Endodermal cell (in vitro differentiated cells): ENCODE data around the gene LARP1. TPM values are rescaled to one million over a fixed set of nuclear protein-coding genes. Genes with fewer than 3 reads are reported as not detected.
A peak's percentile ranks its signal among the peaks of the same experiment; 100 is the strongest.

Experiments
- DNase-seq: peaks from one replicate; pipeline ENCODE4 v3.0.0-alpha.2; 2017
- H3K27ac ChIP-seq: 2 replicates; pipeline ENCODE4 v1.5.1; 2013; ENCODE audit warnings: mild to moderate bottlenecking, low read depth, low read length, moderate library complexity
- H3K27me3 ChIP-seq: 2 replicates; pipeline ENCODE4 v1.6.1; 2013; ENCODE audit warnings: mild to moderate bottlenecking, low read length, moderate library complexity; ENCODE audit not compliant: insufficient read depth, control insufficient read depth, poor library complexity, severe bottlenecking
- H3K36me3 ChIP-seq: 2 replicates; pipeline ENCODE4 v1.7.0; 2013; ENCODE audit warnings: mild to moderate bottlenecking, low read length, moderate library complexity; ENCODE audit not compliant: control insufficient read depth, insufficient read depth
- H3K4me1 ChIP-seq: one replicate; pipeline ENCODE4 v1.7.0; 2013; ENCODE audit warnings: low read length; ENCODE audit not compliant: control insufficient read depth, insufficient read depth
- H3K4me3 ChIP-seq: 2 replicates; pipeline ENCODE4 v1.5.1; 2013; ENCODE audit warnings: mild to moderate bottlenecking, low read length, moderate library complexity
- H3K9ac ChIP-seq: 2 replicates; pipeline ENCODE4 v1.6.1; 2013; ENCODE audit warnings: mild to moderate bottlenecking, low read length, moderate library complexity; ENCODE audit not compliant: poor library complexity, severe bottlenecking; ENCODE audit errors: extremely low read depth
- H3K9me3 ChIP-seq: 2 replicates; pipeline ENCODE4 v1.6.1; 2013; ENCODE audit warnings: mild to moderate bottlenecking, low read length, moderate library complexity; ENCODE audit not compliant: control insufficient read depth
- H3K27ac Mint-ChIP-seq: 2 replicates; pipeline ENCODE4 v1.8.0; 2020; ENCODE audit warnings: mixed read lengths
- H3K27me3 Mint-ChIP-seq: 2 replicates; pipeline ENCODE4 v1.8.0; 2021; ENCODE audit warnings: mild to moderate bottlenecking, mixed read lengths; ENCODE audit not compliant: insufficient read depth
- H3K36me3 Mint-ChIP-seq: 2 replicates; pipeline ENCODE4 v1.8.0; 2020; ENCODE audit warnings: low read depth, mixed read lengths
- H3K4me1 Mint-ChIP-seq: 2 replicates; pipeline ENCODE4 v1.8.0; 2020; ENCODE audit warnings: mixed read lengths
- H3K4me3 Mint-ChIP-seq: 2 replicates; pipeline ENCODE4 v1.8.0; 2020; ENCODE audit warnings: mild to moderate bottlenecking, moderate library complexity, mixed read lengths
- H3K9me3 Mint-ChIP-seq: 2 replicates; pipeline ENCODE4 v1.8.0; 2020; ENCODE audit warnings: mild to moderate bottlenecking, mixed read lengths
- CTCF ChIP-seq: fragments of 200-600 bp; sonication (generic); conservative IDR thresholded peaks from 2 replicates; pipeline ENCODE4 v1.5.0; 2021; ENCODE audit warnings: antibody characterized with exemption, mild to moderate bottlenecking
- WGBS, 2 experiments: methylation state at CpG; one replicate each; pipeline versions ENCODE4 v1.1.5 to v1.1.7; 2013; ENCODE audit warnings: missing lambda C conversion rate in 2 of 2, mixed read lengths in 1 of 2; ENCODE audit not compliant: insufficient coverage in 1 of 2, insufficient read length in 1 of 2; 5-methylcytosine and 5-hydroxymethylcytosine counted together
- total RNA-seq, 2 donors: library from RNA; stranded (reverse); fragmentation: NEBNext Ultra II Directional in 1 of 2; extraction: Animal tissue kit (Norgen Biotek cat#: 25700) in 1 of 2; gene quantifications; 2 replicates in 1 of 2; 3 replicates in 1 of 2; pipeline ENCODE4 v1.2.1, GENCODE V29; 2021

The LARP1 gene
- total RNA-seq, 2 donors from 2014 or later = 193 to 273 TPM

- Histone ChIP-seq H3K9me3 (no peaks in the 10 kb centered on the region), H3K4me1 (peaks cover 18% of the 10 kb centered on the region), H3K27me3 (no peaks in the 10 kb centered on the region), H3K9ac (no peak overlapping the region), H3K4me3 (no peak overlapping the region), H3K36me3 (no peaks in the 10 kb centered on the region), H3K27ac (no peak overlapping the region)
- peaks cover 56% of the 10 kb centered on the region for H3K4me1 Mint-ChIP-seq
- no peaks in the 10 kb centered on the region for H3K9me3 Mint-ChIP-seq
- peak; percentile 46 for DNase-seq
- H3K27me3 Mint-ChIP-seq = no peaks in the 10 kb centered on the region
- no peak for TF ChIP-seq CTCF
- H3K4me3 Mint-ChIP-seq = no peak overlapping the region
- H3K36me3 Mint-ChIP-seq = peaks cover 3% of the 10 kb centered on the region
- 82 to 86% methylated on average over 3 to 5 of the region's 5 CpGs for WGBS, 2 experiments
- H3K27ac Mint-ChIP-seq = no peak overlapping the region
Measured at GRCh38 chr5:154761046-154761736, 6.0 kb downstream of the LARP1 start.

- WGBS, 2 experiments = 92 to 94% methylated on average over 1 of the region's 1 CpG
Measured at GRCh38 chr5:154762261-154762660, 7.1 kb downstream of the LARP1 start.

GRCh38 chr5:154762700-154763099 is 7.5 kb downstream of the LARP1 start:
- no peak overlapping the region for H3K9ac ChIP-seq
- Mint-ChIP-seq H3K4me3 (no peak overlapping the region), H3K27ac (peak overlapping the region; percentile 37), H3K4me1 (peaks cover 66% of the 10 kb centered on the region), H3K27me3 (no peaks in the 10 kb centered on the region), H3K9me3 (no peaks in the 10 kb centered on the region), H3K36me3 (peaks cover 3% of the 10 kb centered on the region)
- WGBS, 2 experiments = 88% methylated on average over 1 of the region's 1 CpG; no CpG with 5 or more reads in 1 of the 2 experiments
- no peak for DNase-seq
- no peak overlapping the region for H3K27ac ChIP-seq
- no peaks in the 10 kb centered on the region for H3K27me3 ChIP-seq
- H3K36me3 ChIP-seq = no peaks in the 10 kb centered on the region
- no peak overlapping the region for H3K4me3 ChIP-seq
- peaks cover 24% of the 10 kb centered on the region for H3K4me1 ChIP-seq
- TF ChIP-seq CTCF = no peak
- H3K9me3 ChIP-seq = no peaks in the 10 kb centered on the region

More at GRCh38 chr5:154762261-154762660, 7.1 kb downstream of the LARP1 start:
- Mint-ChIP-seq H3K4me3 (no peak overlapping the region), H3K4me1 (peaks cover 63% of the 10 kb centered on the region), H3K27me3 (no peaks in the 10 kb centered on the region), H3K36me3 (peaks cover 3% of the 10 kb centered on the region), H3K9me3 (no peaks in the 10 kb centered on the region), H3K27ac (peak overlapping the region; percentile 37)
- Histone ChIP-seq H3K27me3 (no peaks in the 10 kb centered on the region), H3K27ac (no peak overlapping the region), H3K9ac (no peak overlapping the region), H3K36me3 (no peaks in the 10 kb centered on the region), H3K4me1 (peaks cover 21% of the 10 kb centered on the region), H3K9me3 (no peaks in the 10 kb centered on the region), H3K4me3 (no peak overlapping the region)
- DNase-seq = no peak
- no peak for TF ChIP-seq CTCF
